Measurements from ENCODE around the gene SPART. TPM values are rescaled to one million over a fixed set of nuclear protein-coding genes. Genes with fewer than 3 reads are reported as not detected.
A peak's percentile ranks its signal among the peaks of the same experiment; 100 is the strongest.

The SPART gene
- total and polyA plus RNA-seq, 2 donors (not counting 1 experiment from before 2014, with no cell fraction given): 93.0 to 109 TPM

- H2AFZ ChIP-seq (ENCODE audit: low read length): no peak overlapping the region
- H3K79me2 ChIP-seq (ENCODE audit: control insufficient read depth, insufficient read depth, low read length): no peaks in the 10 kb centered on the region
- H3K9me3 ChIP-seq (ENCODE audit: control insufficient read depth, insufficient read depth, low read depth, low read length): no peaks in the 10 kb centered on the region
- H3K4me2 ChIP-seq (ENCODE audit: extremely low read depth, insufficient read depth, low read length): no peak overlapping the region
- H3K27me3 ChIP-seq (ENCODE audit: control insufficient read depth, insufficient read depth, low read length): no peaks in the 10 kb centered on the region
- peak in 1 of 2 donors; percentile 37 for DNase-seq (ENCODE audit: low read depth in 2 of 2)
- H3K4me3 ChIP-seq (replicated peaks in 1 of 4; ENCODE audit: control extremely low read depth in 1 of 4, insufficient read depth in 1 of 4, low read depth in 3 of 4, low read length in 4 of 4): no peak overlapping the region
- H3K36me3 ChIP-seq (ENCODE audit: control insufficient read depth, insufficient read depth, low read length): no peaks in the 10 kb centered on the region
- no peaks in the 10 kb centered on the region for H3K4me1 ChIP-seq (ENCODE audit: control insufficient read depth, extremely low read depth, insufficient read depth, low read length)
- H4K20me1 ChIP-seq (ENCODE audit: control insufficient read depth, extremely low read depth, insufficient read depth, low read length): no peaks in the 10 kb centered on the region
- H3K9ac ChIP-seq (ENCODE audit: insufficient read depth, low read length): no peak overlapping the region
- no peak overlapping the region for H3K27ac ChIP-seq (ENCODE audit: insufficient read depth, low read length)
- TF ChIP-seq EZH2 (IDR thresholded peaks at IDR 0.05; ENCODE audit: low read length, missing control alignments): no peak
- TF ChIP-seq CTCF (conservative IDR thresholded peaks at IDR 0.05 in 1 of 2, IDR thresholded peaks at IDR 0.05 in 1 of 2; ENCODE audit: low read depth in 1 of 2, low read length in 2 of 2): no peak
These were observed 84.2 kb downstream of the SPART start for GRCh38 chr13:36261976-36262375.

GRCh38 chr13:36261011-36261410, 85.2 kb downstream of the SPART start:
- peak in 1 of 2 donors; percentile 5 for DNase-seq (ENCODE audit: low read depth in 2 of 2)
- H3K9ac ChIP-seq (ENCODE audit: insufficient read depth, low read length): no peak overlapping the region
- TF ChIP-seq CTCF (conservative IDR thresholded peaks at IDR 0.05 in 1 of 2, IDR thresholded peaks at IDR 0.05 in 1 of 2; ENCODE audit: low read depth in 1 of 2, low read length in 2 of 2) (no peak), EZH2 (IDR thresholded peaks at IDR 0.05; ENCODE audit: low read length, missing control alignments) (no peak)
- no peaks in the 10 kb centered on the region for H3K9me3 ChIP-seq (ENCODE audit: control insufficient read depth, insufficient read depth, low read depth, low read length)
- H3K27me3 ChIP-seq (ENCODE audit: control insufficient read depth, insufficient read depth, low read length): no peaks in the 10 kb centered on the region
- H3K4me1 ChIP-seq (ENCODE audit: control insufficient read depth, extremely low read depth, insufficient read depth, low read length): no peaks in the 10 kb centered on the region
- no peak overlapping the region for H3K4me2 ChIP-seq (ENCODE audit: extremely low read depth, insufficient read depth, low read length)
- H3K27ac ChIP-seq (ENCODE audit: insufficient read depth, low read length): no peak overlapping the region
- H3K79me2 ChIP-seq (ENCODE audit: control insufficient read depth, insufficient read depth, low read length): no peaks in the 10 kb centered on the region
- no peak overlapping the region for H2AFZ ChIP-seq (ENCODE audit: low read length)
- no peaks in the 10 kb centered on the region for H4K20me1 ChIP-seq (ENCODE audit: control insufficient read depth, extremely low read depth, insufficient read depth, low read length)
- H3K36me3 ChIP-seq (ENCODE audit: control insufficient read depth, insufficient read depth, low read length): no peaks in the 10 kb centered on the region
- no peak overlapping the region for H3K4me3 ChIP-seq (replicated peaks in 1 of 4; ENCODE audit: control extremely low read depth in 1 of 4, insufficient read depth in 1 of 4, low read depth in 3 of 4, low read length in 4 of 4)

- H3K27ac ChIP-seq (ENCODE audit: insufficient read depth, low read length): no peak overlapping the region
- H2AFZ ChIP-seq (ENCODE audit: low read length): no peak overlapping the region
- H3K9me3 ChIP-seq (ENCODE audit: control insufficient read depth, insufficient read depth, low read depth, low read length): no peaks in the 10 kb centered on the region
- no peaks in the 10 kb centered on the region for H3K27me3 ChIP-seq (ENCODE audit: control insufficient read depth, insufficient read depth, low read length)
- no peak for DNase-seq (ENCODE audit: low read depth in 2 of 2)
- no peak overlapping the region for H3K4me3 ChIP-seq (replicated peaks in 1 of 4; ENCODE audit: control extremely low read depth in 1 of 4, insufficient read depth in 1 of 4, low read depth in 3 of 4, low read length in 4 of 4)
- H3K4me1 ChIP-seq (ENCODE audit: control insufficient read depth, extremely low read depth, insufficient read depth, low read length): no peaks in the 10 kb centered on the region
- H3K4me2 ChIP-seq (ENCODE audit: extremely low read depth, insufficient read depth, low read length): no peak overlapping the region
- no peaks in the 10 kb centered on the region for H3K79me2 ChIP-seq (ENCODE audit: control insufficient read depth, insufficient read depth, low read length)
- no peak overlapping the region for H3K9ac ChIP-seq (ENCODE audit: insufficient read depth, low read length)
- H3K36me3 ChIP-seq (ENCODE audit: control insufficient read depth, insufficient read depth, low read length): no peaks in the 10 kb centered on the region
- TF ChIP-seq CTCF (conservative IDR thresholded peaks at IDR 0.05 in 1 of 2, IDR thresholded peaks at IDR 0.05 in 1 of 2; ENCODE audit: low read depth in 1 of 2, low read length in 2 of 2) (no peak), EZH2 (IDR thresholded peaks at IDR 0.05; ENCODE audit: low read length, missing control alignments) (no peak)
- no peaks in the 10 kb centered on the region for H4K20me1 ChIP-seq (ENCODE audit: control insufficient read depth, extremely low read depth, insufficient read depth, low read length)
These were observed 86.6 kb downstream of the SPART start for GRCh38 chr13:36259361-36260137.
